MM.1S (cell line): Measurements from ENCODE around the gene LBHD2.

Experiments used
- CTCF ChIP-seq: fragments of 300-600 bp; sonication (generic); IDR thresholded peaks from 2 replicates; pipeline ENCODE4 v1.5.1; 2016; ENCODE audit warnings: antibody characterized with exemption, low read length, mixed read lengths
- EZH2phosphoT487 ChIP-seq: fragments of 300-600 bp; sonication (generic); IDR thresholded peaks from 2 replicates; pipeline ENCODE4 v1.6.1; 2018; ENCODE audit warnings: antibody characterized with exemption, low read length

GRCh38 chr14:103111232-103111868 lies 27.3 kb downstream of the LBHD2 start:
- TF ChIP-seq CTCF: no peak
- no peak for TF ChIP-seq EZH2phosphoT487
